ENCODE data around the gene SMO.

GRCh38 chr7:129210989-129211312, 22.5 kb downstream of the SMO start:
- TF ChIP-seq POLR2A (IDR thresholded peaks at IDR 0.05) = no peak
- TF ChIP-seq POLR2AphosphoS5 (IDR thresholded peaks at IDR 0.05) = no peak
- TF ChIP-seq CTCF (IDR thresholded peaks at IDR 0.05) = no peak
- no peak for TF ChIP-seq EP300 (IDR thresholded peaks at IDR 0.05)
